ENCODE data around the gene ALK. TPM values are rescaled to one million over a fixed set of nuclear protein-coding genes. Genes with fewer than 3 reads are reported as not detected.

ALK gene
- total RNA-seq, 1 donor from 2014 or later = not detected

DNA sequence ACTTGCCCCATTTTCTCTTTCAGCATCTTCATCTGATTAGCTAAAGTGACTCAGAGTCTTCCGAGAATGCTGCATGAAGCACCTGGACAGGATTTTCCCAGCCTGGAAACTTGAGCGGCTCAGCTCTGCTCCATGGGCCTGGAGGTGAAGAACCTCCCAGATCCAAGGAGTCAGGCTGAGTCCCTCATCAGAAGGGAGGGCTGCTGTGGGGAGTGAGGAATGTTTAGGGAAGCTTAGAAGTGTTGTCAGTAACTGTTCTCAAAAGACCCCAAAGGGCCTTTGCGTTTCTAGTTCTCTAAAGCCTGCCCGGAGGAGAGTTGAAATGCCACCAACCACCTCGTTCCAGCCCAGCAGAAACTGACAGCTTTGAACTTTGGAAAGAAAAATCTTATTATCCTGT, 649.1 kb downstream of the ALK start:
- TF ChIP-seq, protein P1, sequence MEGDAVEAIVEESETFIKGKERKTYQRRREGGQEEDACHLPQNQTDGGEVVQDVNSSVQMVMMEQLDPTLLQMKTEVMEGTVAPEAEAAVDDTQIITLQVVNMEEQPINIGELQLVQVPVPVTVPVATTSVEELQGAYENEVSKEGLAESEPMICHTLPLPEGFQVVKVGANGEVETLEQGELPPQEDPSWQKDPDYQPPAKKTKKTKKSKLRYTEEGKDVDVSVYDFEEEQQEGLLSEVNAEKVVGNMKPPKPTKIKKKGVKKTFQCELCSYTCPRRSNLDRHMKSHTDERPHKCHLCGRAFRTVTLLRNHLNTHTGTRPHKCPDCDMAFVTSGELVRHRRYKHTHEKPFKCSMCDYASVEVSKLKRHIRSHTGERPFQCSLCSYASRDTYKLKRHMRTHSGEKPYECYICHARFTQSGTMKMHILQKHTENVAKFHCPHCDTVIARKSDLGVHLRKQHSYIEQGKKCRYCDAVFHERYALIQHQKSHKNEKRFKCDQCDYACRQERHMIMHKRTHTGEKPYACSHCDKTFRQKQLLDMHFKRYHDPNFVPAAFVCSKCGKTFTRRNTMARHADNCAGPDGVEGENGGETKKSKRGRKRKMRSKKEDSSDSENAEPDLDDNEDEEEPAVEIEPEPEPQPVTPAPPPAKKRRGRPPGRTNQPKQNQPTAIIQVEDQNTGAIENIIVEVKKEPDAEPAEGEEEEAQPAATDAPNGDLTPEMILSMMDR (IDR thresholded peaks at IDR 0.05; ENCODE audit: insufficient read depth, low read length, severe bottlenecking) = no peak
- peaks cover 4% of the 10 kb centered on the region for H3K27me3 ChIP-seq (ENCODE audit: control insufficient read depth, insufficient read depth, low read length)
- DNase-seq (ENCODE audit: low read depth) (no peak), FAIRE-seq (no peak)
- no peak overlapping the region for H3K4me3 ChIP-seq (ENCODE audit: low read depth, low read length)
- H3K36me3 ChIP-seq (ENCODE audit: control insufficient read depth, insufficient read depth, low read length) = no peaks in the 10 kb centered on the region

DNA sequence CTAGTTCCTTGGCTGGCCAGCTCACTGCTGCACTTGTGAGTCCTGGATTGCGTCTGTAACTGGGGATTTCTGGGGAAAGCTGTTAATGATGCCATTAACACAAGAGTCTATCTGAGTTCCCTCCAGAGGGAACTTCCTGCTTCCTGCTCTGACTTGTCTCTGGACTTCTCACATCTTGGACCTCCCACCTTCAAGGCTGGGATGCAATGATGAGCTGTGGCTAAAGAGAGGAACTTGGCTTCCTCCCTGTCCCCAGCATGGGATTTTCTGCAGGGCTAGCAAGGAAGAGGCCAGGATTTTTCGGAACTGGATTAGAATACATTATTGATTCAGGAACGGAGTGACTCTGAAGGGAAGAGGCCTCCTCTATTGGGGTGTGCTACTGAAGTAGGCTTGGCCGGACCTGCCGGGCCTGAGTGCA, 650.7 kb downstream of the ALK start:
- Histone ChIP-seq H3K4me3 (ENCODE audit: low read depth, low read length) (no peak overlapping the region), H3K36me3 (ENCODE audit: control insufficient read depth, insufficient read depth, low read length) (no peaks in the 10 kb centered on the region), H3K27me3 (ENCODE audit: control insufficient read depth, insufficient read depth, low read length) (peaks cover 4% of the 10 kb centered on the region)
- DNase-seq (ENCODE audit: low read depth) = peak; percentile 53
- peak; percentile 13 for FAIRE-seq
- TF ChIP-seq, protein P1 (IDR thresholded peaks at IDR 0.05; ENCODE audit: insufficient read depth, low read length, severe bottlenecking) = no peak

DNA sequence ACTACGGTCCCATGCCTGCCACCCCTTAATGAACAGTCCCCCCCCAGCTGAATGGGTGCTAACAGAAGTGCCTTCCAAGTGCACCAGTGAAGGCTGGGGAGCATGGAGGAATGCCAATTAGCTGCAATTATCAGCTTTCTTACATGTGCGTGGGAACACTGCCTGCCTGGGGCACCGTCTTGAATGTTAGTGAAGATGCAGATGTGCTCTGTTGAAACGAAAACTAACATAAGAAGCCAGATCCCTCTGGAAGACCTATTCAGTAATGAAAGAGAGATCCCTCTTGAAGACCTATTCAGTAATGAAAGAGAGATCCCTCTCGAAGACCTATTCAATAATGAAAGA, 651.6 kb downstream of the ALK start:
- H3K27me3 ChIP-seq (ENCODE audit: control insufficient read depth, insufficient read depth, low read length) = peaks cover 2% of the 10 kb centered on the region
- FAIRE-seq (no peak), DNase-seq (ENCODE audit: low read depth) (no peak)
- no peaks in the 10 kb centered on the region for H3K36me3 ChIP-seq (ENCODE audit: control insufficient read depth, insufficient read depth, low read length)
- TF ChIP-seq, protein P1 (IDR thresholded peaks at IDR 0.05; ENCODE audit: insufficient read depth, low read length, severe bottlenecking) = no peak
- no peak overlapping the region for H3K4me3 ChIP-seq (ENCODE audit: low read depth, low read length)

DNA sequence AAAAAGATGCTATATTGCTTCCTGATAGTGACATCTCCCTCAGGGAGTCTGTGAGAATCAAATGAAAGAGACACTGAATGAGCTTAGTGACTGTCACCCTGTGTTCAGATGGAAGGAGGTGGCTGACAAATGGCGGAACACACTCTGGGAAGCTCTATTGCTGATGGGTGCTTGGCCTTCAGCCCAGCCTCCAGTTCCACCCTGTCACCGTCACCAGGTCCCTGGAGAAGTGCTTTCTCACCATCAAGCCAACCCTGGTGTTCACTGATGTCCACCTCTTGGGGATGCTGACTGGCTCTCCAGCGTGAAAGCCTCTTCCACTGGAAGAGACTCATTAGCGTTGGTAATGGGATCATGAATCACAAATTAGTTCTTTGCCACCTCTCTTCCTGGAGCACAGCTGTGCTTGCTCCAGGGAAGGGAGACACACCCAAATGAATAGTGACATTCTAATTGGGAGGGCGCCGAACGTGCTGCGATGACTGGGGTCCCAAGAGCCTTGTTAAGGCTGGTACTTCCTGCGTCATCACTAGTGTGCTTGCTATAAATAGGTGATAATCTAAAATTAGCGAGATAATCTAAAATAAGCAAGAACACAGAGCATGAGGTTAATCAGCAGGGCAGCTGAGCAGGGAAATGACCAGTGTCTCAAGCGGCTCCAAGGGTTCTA, 652.2 kb downstream of the ALK start:
- Histone ChIP-seq H3K4me3 (ENCODE audit: low read depth, low read length) (no peak overlapping the region), H3K36me3 (ENCODE audit: control insufficient read depth, insufficient read depth, low read length) (no peaks in the 10 kb centered on the region), H3K27me3 (ENCODE audit: control insufficient read depth, insufficient read depth, low read length) (no peaks in the 10 kb centered on the region)
- FAIRE-seq = no peak
- DNase-seq (ENCODE audit: low read depth) = no peak
- TF ChIP-seq, protein P1 (IDR thresholded peaks at IDR 0.05; ENCODE audit: insufficient read depth, low read length, severe bottlenecking) = no peak

DNA sequence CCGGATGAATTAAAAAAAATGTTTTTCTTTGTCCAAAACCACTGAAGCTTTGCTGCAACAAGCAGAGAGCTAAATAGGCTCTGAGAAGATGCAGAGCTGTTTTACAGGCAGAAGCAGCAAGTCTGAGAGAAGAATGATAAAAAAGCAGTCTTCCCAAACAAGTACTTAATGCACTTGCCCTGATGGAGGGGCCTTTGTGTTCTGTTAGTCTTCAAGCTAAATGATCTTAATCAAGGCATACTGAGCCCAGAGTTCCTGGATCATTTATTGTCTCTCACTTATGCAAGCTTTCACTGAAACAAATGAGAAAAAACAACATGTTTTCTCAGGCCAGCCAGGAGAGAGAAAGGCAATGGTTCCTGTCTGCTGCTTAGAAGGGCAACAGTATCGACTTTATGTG, 653.7 kb downstream of the ALK start:
- DNase-seq (ENCODE audit: low read depth) = no peak
- no peaks in the 10 kb centered on the region for H3K36me3 ChIP-seq (ENCODE audit: control insufficient read depth, insufficient read depth, low read length)
- FAIRE-seq = no peak
- TF ChIP-seq, protein P1 (IDR thresholded peaks at IDR 0.05; ENCODE audit: insufficient read depth, low read length, severe bottlenecking) = no peak
- H3K27me3 ChIP-seq (ENCODE audit: control insufficient read depth, insufficient read depth, low read length) = no peaks in the 10 kb centered on the region
- no peak overlapping the region for H3K4me3 ChIP-seq (ENCODE audit: low read depth, low read length)

DNA sequence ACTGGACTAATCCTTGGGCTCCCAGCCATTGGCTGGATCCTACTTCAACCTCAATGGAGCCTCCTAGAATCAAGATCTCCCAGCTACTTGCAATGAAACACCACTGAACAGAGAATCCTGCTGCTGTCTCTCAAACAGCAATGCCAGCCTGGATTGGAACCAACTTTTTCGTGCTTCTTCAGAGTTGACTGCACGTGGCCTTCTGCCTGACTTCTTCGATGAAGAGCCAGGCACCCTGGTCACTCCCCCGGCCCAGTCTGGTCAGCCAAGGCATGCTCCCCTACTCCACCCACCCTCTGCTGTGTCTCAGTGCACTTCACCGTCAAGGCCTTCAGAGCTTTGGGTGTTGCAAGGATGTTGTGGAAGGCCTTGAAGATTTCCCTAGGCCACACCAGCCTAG, 657.5 kb downstream of the ALK start:
- TF ChIP-seq, protein P1 (IDR thresholded peaks at IDR 0.05; ENCODE audit: insufficient read depth, low read length, severe bottlenecking) = no peak
- no peak overlapping the region for H3K4me3 ChIP-seq (ENCODE audit: low read depth, low read length)
- H3K27me3 ChIP-seq (ENCODE audit: control insufficient read depth, insufficient read depth, low read length) = no peaks in the 10 kb centered on the region
- DNase-seq (ENCODE audit: low read depth) (no peak), FAIRE-seq (no peak)
- H3K36me3 ChIP-seq (ENCODE audit: control insufficient read depth, insufficient read depth, low read length) = no peaks in the 10 kb centered on the region
